NB4 (cell line): Measurements from ENCODE around the gene COL6A2.

Experiments used
- DNase-seq: peaks from one replicate; pipeline ENCODE4 v3.0.0; 2010; ENCODE audit warnings: low read depth
- H3K4me3 ChIP-seq: one replicate; pipeline ENCODE4 v1.5.1; 2011; ENCODE audit warnings: mild to moderate bottlenecking, low read depth, low read length, moderate library complexity
- MYC ChIP-seq: IDR thresholded peaks from 2 replicates; pipeline ENCODE4 v1.6.1; 2011; ENCODE audit warnings: low read depth, low read length
- POLR2A ChIP-seq: IDR thresholded peaks from 2 replicates; pipeline ENCODE4 v1.6.1; 2011; ENCODE audit warnings: mild to moderate bottlenecking; ENCODE audit not compliant: insufficient read length; ENCODE audit errors: extremely low read depth
- TF ChIP-seq, protein P1 (sequence below): IDR thresholded peaks from one replicate; pipeline ENCODE4 v1.5.1; 2012; ENCODE audit warnings: low read depth, low read length
- TF ChIP-seq, protein P2 (sequence below): IDR thresholded peaks from 2 replicates; pipeline ENCODE4 v1.6.1; 2011; ENCODE audit warnings: low read depth, low read length

Gene COL6A2

DNA sequence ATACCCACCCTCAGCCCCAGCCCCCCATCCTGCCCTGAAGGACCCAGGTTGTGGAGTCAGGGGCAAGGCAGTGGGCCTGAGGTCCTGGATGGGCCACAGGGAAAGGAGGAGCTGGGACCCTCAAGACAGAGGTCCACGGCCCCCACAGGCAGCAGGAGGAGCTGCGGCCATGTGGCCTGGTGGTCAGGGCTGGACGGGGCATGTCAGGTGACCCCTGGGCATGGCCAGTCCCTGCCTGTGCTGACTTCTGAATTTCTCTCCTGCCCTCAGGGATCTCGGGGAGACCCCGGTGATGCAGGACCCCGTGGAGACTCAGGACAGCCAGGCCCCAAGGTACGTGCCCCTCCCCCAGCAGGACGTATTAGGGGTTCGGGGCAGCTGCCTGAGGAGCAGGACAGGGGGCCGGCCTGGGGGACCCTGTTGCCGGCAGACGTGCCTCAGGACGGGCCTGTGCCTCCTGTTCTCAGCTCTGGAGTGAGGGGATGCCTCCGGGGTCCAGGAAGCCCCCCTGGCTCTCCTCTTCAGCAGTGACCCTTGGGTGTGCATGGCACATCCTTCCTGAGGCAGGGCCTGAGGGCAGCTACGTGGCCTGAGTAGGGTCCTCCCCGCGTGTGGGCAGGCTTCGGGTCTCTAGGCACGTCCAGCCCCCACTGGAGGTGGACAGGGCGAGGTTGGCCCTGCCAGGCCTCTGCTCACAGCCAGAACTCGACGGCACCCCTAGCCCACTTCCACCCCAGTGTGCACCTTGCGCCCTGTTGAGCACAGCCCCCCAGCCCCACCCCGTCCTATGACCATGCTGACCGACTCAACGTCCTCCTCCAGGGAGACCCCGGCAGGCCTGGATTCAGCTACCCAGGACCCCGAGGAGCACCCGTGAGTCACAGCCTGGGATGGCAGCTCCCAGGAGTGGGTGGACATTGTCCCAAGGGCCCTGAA, 23.6 kb downstream of the COL6A2 start:
- no peak for DNase-seq
- H3K4me3 ChIP-seq: no peak overlapping the region
- TF ChIP-seq, protein P1, sequence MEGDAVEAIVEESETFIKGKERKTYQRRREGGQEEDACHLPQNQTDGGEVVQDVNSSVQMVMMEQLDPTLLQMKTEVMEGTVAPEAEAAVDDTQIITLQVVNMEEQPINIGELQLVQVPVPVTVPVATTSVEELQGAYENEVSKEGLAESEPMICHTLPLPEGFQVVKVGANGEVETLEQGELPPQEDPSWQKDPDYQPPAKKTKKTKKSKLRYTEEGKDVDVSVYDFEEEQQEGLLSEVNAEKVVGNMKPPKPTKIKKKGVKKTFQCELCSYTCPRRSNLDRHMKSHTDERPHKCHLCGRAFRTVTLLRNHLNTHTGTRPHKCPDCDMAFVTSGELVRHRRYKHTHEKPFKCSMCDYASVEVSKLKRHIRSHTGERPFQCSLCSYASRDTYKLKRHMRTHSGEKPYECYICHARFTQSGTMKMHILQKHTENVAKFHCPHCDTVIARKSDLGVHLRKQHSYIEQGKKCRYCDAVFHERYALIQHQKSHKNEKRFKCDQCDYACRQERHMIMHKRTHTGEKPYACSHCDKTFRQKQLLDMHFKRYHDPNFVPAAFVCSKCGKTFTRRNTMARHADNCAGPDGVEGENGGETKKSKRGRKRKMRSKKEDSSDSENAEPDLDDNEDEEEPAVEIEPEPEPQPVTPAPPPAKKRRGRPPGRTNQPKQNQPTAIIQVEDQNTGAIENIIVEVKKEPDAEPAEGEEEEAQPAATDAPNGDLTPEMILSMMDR: no peak
- TF ChIP-seq, protein P2, sequence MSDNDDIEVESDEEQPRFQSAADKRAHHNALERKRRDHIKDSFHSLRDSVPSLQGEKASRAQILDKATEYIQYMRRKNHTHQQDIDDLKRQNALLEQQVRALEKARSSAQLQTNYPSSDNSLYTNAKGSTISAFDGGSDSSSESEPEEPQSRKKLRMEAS: no peak
- no peak for TF ChIP-seq MYC
- TF ChIP-seq POLR2A: no peak

- H3K4me3 ChIP-seq: no peak overlapping the region
- DNase-seq: peak; percentile 34
- no peak for TF ChIP-seq MYC
- TF ChIP-seq, protein P1: no peak
- TF ChIP-seq, protein P2: no peak
- no peak for TF ChIP-seq POLR2A
Observed at GRCh38 chr21:46122237-46122671, 24.3 kb downstream of the COL6A2 start.

DNA sequence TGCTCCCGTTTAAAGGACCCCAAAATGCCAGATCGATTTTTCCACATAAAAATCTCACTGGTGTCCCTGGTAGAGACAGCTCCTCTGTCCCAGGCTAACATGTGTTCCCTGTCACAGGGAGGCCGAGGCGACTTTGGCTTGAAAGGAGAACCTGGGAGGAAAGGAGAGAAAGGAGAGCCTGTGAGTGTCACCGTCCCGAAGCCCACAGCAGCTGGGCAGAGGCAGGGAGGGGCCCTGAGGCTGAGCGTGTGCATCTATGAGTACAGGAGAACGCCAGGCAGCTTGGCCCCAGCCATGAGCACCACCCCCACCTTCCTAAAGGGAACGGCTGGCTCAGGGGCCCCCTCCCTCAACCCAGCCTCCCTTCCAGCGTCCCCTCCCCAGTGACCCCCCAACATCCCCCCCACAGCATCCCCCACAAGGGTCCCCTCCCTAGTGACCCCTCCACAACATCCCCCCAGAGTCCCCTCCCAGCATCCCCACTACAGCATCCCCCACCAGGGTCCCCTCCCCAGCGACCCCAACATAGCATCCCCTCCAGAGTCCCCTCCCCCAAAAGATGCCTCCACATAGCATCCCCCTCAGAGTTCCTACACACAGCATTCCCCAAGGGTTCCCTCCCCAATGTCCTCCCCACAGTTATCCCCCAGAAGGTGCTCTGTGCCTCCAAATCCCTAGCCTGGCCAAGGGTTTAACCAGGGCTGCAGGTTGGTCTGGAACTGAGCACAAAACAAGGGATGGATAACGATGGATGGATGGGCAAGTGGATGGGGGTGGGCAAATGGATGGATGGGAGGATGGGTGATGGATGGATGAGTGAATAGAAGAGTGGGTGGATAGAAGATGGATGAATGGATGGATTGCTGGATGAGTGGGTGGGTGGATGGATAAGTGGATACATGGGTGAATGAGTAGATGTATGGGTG, 25.1 kb downstream of the COL6A2 start:
- TF ChIP-seq, protein P1: no peak
- TF ChIP-seq, protein P2: no peak
- no peak for TF ChIP-seq MYC
- no peak for TF ChIP-seq POLR2A
- no peak for DNase-seq
- no peak overlapping the region for H3K4me3 ChIP-seq

- no peak for DNase-seq
- TF ChIP-seq, protein P2: no peak
- TF ChIP-seq, protein P1: no peak
- TF ChIP-seq MYC (no peak), POLR2A (no peak)
- no peak overlapping the region for H3K4me3 ChIP-seq
Observed at GRCh38 chr21:46124083-46124925, 26.4 kb downstream of the COL6A2 start.
